OCI-M2 (cell line): ENCODE measurements around the gene RGS6.

Source experiments
- DNase-seq: peaks from one replicate; lab custom pipeline; 2025; ENCODE audit not compliant: unreplicated experiment; lab: John Stamatoyannopoulos, UW

RGS6 gene

GRCh38 chr14:72401101-72401625, 468.9 kb downstream of the RGS6 start:
- DNase-seq = no peak

- no peak for DNase-seq
Measured at GRCh38 chr14:72401632-72402376, 469.6 kb downstream of the RGS6 start.

- no peak for DNase-seq
Measured at GRCh38 chr14:72402377-72402772, 470.1 kb downstream of the RGS6 start.

- no peak for DNase-seq
Measured at GRCh38 chr14:72404106-72404774, 472.0 kb downstream of the RGS6 start.

GRCh38 chr14:72404998-72405397, 472.8 kb downstream of the RGS6 start:
- no peak for DNase-seq

- DNase-seq = no peak
Measured at GRCh38 chr14:72408020-72408419, 475.8 kb downstream of the RGS6 start.

- DNase-seq = no peak
Measured at GRCh38 chr14:72409047-72409446, 476.8 kb downstream of the RGS6 start.

GRCh38 chr14:72416081-72416849, 484.0 kb downstream of the RGS6 start:
- DNase-seq = no peak

GRCh38 chr14:72416892-72417291, 484.7 kb downstream of the RGS6 start:
- no peak for DNase-seq

GRCh38 chr14:72418806-72419205, 486.6 kb downstream of the RGS6 start:
- DNase-seq = no peak

- no peak for DNase-seq
Measured at GRCh38 chr14:72419226-72419775, 487.1 kb downstream of the RGS6 start.

- DNase-seq = no peak
Measured at GRCh38 chr14:72420749-72421474, 488.7 kb downstream of the RGS6 start.

- DNase-seq = no peak
Measured at GRCh38 chr14:72423957-72424356, 491.7 kb downstream of the RGS6 start.

- no peak for DNase-seq
Measured at GRCh38 chr14:72430457-72430856, 498.2 kb downstream of the RGS6 start.

GRCh38 chr14:72432748-72433147, 500.5 kb downstream of the RGS6 start:
- DNase-seq = no peak

- no peak for DNase-seq
Measured at GRCh38 chr14:72433511-72433910, 501.3 kb downstream of the RGS6 start.

GRCh38 chr14:72434856-72435255, 502.6 kb downstream of the RGS6 start:
- no peak for DNase-seq

- no peak for DNase-seq
Measured at GRCh38 chr14:72439707-72440106, 507.5 kb downstream of the RGS6 start.

- no peak for DNase-seq
Measured at GRCh38 chr14:72443256-72443655, 511.0 kb downstream of the RGS6 start.

- DNase-seq = no peak
Measured at GRCh38 chr14:72443991-72444441, 511.8 kb downstream of the RGS6 start.

GRCh38 chr14:72444701-72445100, 512.5 kb downstream of the RGS6 start:
- DNase-seq = no peak
